WTC11 (cell line): ENCODE results near the gene EPSTI1. TPM values are rescaled to one million over a fixed set of nuclear protein-coding genes. Genes with fewer than 3 reads are reported as not detected.

ENCODE experiments used
- ATAC-seq: fragments of 200-7000 bp; cut with Tn5 transposase; 2 replicates; pipeline ENCODE4 v1.10.0; 2021; ENCODE audit warnings: mild to moderate bottlenecking, moderate library complexity
- CTCF ChIA-PET: fragments of 300-600 bp; sonication (Branson Sonifier 250); formaldehyde crosslinking; loops from one replicate; lab custom pipeline; 2021; ENCODE audit warnings: antibody characterized with exemption; lab: Charles Lee
- POLR2A ChIA-PET: fragments of 350-600 bp; sonication (Branson Sonifier 250); formaldehyde crosslinking; loops from one replicate; lab custom pipeline; 2021; ENCODE audit warnings: antibody characterized with exemption; lab: Charles Lee
- DNase-seq: peaks from one replicate; pipeline ENCODE4 v3.0.0; 2021; ENCODE audit warnings: low spot score
- H3K27ac Mint-ChIP-seq: 2 replicates; pipeline ENCODE4 v1.8.0; 2021; ENCODE audit warnings: mixed read lengths
- H3K27me3 Mint-ChIP-seq: 2 replicates; pipeline ENCODE4 v1.8.0; 2021; ENCODE audit warnings: low read depth, mild to moderate bottlenecking, moderate library complexity, mixed read lengths
- H3K36me3 Mint-ChIP-seq: 2 replicates; pipeline ENCODE4 v1.8.0; 2021; ENCODE audit warnings: mixed read lengths
- H3K4me1 Mint-ChIP-seq: 2 replicates; pipeline ENCODE4 v1.8.0; 2022; ENCODE audit warnings: mixed read lengths
- H3K4me3 Mint-ChIP-seq: 2 replicates; pipeline ENCODE4 v1.8.0; 2021; ENCODE audit warnings: mild to moderate bottlenecking, moderate library complexity, mixed read lengths
- H3K9me3 Mint-ChIP-seq: 2 replicates; pipeline ENCODE4 v1.8.0; 2021; ENCODE audit warnings: mixed read lengths
- CBFB ChIP-seq: sonication (generic); formaldehyde crosslinking; IDR thresholded peaks from 2 replicates; pipeline ENCODE4 v1.8.1; 2022; ENCODE audit warnings: mild to moderate bottlenecking, low read depth, missing genetic modification reagents
- E2F5 ChIP-seq: sonication (generic); formaldehyde crosslinking; IDR thresholded peaks from 2 replicates; pipeline ENCODE4 v1.8.1; 2022; ENCODE audit warnings: mild to moderate bottlenecking, moderate library complexity, missing genetic modification reagents
- ELF4 ChIP-seq: sonication (generic); formaldehyde crosslinking; IDR thresholded peaks from 2 replicates; pipeline ENCODE4 v1.8.1; 2022; ENCODE audit warnings: low read depth, mild to moderate bottlenecking, moderate library complexity, missing genetic modification reagents
- ETV6 ChIP-seq: sonication (generic); formaldehyde crosslinking; IDR thresholded peaks from 2 replicates; pipeline ENCODE4 v1.8.1; 2022; ENCODE audit warnings: mild to moderate bottlenecking, missing genetic modification reagents
- IRF2 ChIP-seq: sonication (generic); formaldehyde crosslinking; IDR thresholded peaks from 2 replicates; pipeline ENCODE4 v1.8.0; 2022; ENCODE audit warnings: low read depth, missing genetic modification reagents, borderline replicate concordance
- MXD4 ChIP-seq: fragments of 250-450 bp; sonication (Bioruptor Pico); IDR thresholded peaks from 2 replicates; pipeline ENCODE4 v1.8.0; 2021; ENCODE audit warnings: mild to moderate bottlenecking, moderate library complexity, borderline replicate concordance
- MYBL2 ChIP-seq: sonication (generic); formaldehyde crosslinking; IDR thresholded peaks from 2 replicates; pipeline ENCODE4 v1.8.1; 2023; ENCODE audit warnings: mild to moderate bottlenecking, moderate library complexity, missing genetic modification reagents
- NFE2L1 ChIP-seq: sonication (generic); formaldehyde crosslinking; IDR thresholded peaks from 2 replicates; pipeline ENCODE4 v1.8.1; 2023; ENCODE audit warnings: missing genetic modification reagents
- PRDM15 ChIP-seq: sonication (generic); formaldehyde crosslinking; IDR thresholded peaks from 2 replicates; pipeline ENCODE4 v1.8.0; 2022; ENCODE audit warnings: missing genetic modification reagents
- SMAD3 ChIP-seq: sonication (generic); formaldehyde crosslinking; IDR thresholded peaks from 2 replicates; pipeline ENCODE4 v1.8.0; 2022; ENCODE audit warnings: missing genetic modification reagents, mild to moderate bottlenecking, borderline replicate concordance
- SMAD4 ChIP-seq: sonication (generic); formaldehyde crosslinking; IDR thresholded peaks from 2 replicates; pipeline ENCODE4 v1.8.0; 2022; ENCODE audit warnings: mild to moderate bottlenecking, missing genetic modification reagents
- SOX15 ChIP-seq: fragments of 250-450 bp; sonication (Bioruptor Pico); IDR thresholded peaks from 2 replicates; pipeline ENCODE4 v1.9.0; 2021; ENCODE audit warnings: mild to moderate bottlenecking
- USF1 ChIP-seq: sonication (generic); formaldehyde crosslinking; IDR thresholded peaks from 2 replicates; pipeline ENCODE4 v1.8.0; 2022; ENCODE audit warnings: mild to moderate bottlenecking, missing genetic modification reagents
- ZNF121 ChIP-seq: sonication (generic); formaldehyde crosslinking; IDR thresholded peaks from 2 replicates; pipeline ENCODE4 v1.8.0; 2023; ENCODE audit warnings: missing genetic modification reagents
- ZNF281 ChIP-seq: sonication (generic); formaldehyde crosslinking; IDR thresholded peaks from 2 replicates; pipeline ENCODE4 v1.8.0; 2023; ENCODE audit warnings: mild to moderate bottlenecking, missing genetic modification reagents
- ZNF416 ChIP-seq: fragments of 250-450 bp; sonication (Bioruptor Pico); IDR thresholded peaks from 2 replicates; pipeline ENCODE4 v1.9.0; 2021; ENCODE audit warnings: mild to moderate bottlenecking, inconsistent platforms
- ZNF671 ChIP-seq: fragments of 250-450 bp; sonication (Bioruptor Pico); IDR thresholded peaks from 2 replicates; pipeline ENCODE4 v1.8.0; 2021; ENCODE audit warnings: mild to moderate bottlenecking
- total RNA-seq: library from RNA; stranded (reverse); gene quantifications from 3 replicates; pipeline ENCODE4 v1.2.3, GENCODE V29; 2021
- TF ChIP-seq, protein P1 (sequence below): fragments of 250-450 bp; sonication (Bioruptor Pico); IDR thresholded peaks from 2 replicates; pipeline ENCODE4 v1.8.0; 2021; ENCODE audit warnings: mild to moderate bottlenecking

Gene EPSTI1
- total RNA-seq, 1 experiment from 2014 or later, result 2.1 TPM

DNA sequence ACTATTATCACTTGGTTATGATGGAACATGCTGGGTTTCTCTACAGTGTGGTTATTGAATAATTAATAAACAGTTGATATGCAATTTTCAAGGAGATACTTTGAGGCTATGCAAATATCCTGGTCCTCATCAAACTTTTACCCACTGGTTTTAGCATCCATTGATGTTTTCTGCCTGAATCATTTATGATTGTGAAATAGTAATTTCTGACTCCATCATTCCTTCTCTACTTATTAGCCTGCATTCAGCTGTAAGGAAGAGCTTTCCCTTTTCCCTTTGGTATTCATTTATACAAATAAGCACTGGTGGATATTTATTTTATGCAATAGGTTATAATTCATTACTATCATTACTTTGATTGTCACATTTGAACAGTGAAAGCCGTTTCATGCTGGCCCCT lies 17.5 kb upstream of the EPSTI1 start (continued):
- TF ChIP-seq PRDM15, result no peak
- no peak for TF ChIP-seq ZNF281 (CRISPR knock-in tag)
- TF ChIP-seq CBFB (CRISPR knock-in tag), result no peak
- TF ChIP-seq ELF4 (CRISPR knock-in tag), result no peak
- TF ChIP-seq ZNF671 (CRISPR knock-in tag), result no peak
- TF ChIP-seq MXD4, result no peak
- no peak for TF ChIP-seq SOX15 (CRISPR knock-in tag)

GRCh38 chr13:43008596-43008995 lies 16.6 kb upstream of the EPSTI1 start:
- Mint-ChIP-seq H3K4me1 (peaks cover 18% of the 10 kb centered on the region), H3K9me3 (no peaks in the 10 kb centered on the region), H3K27me3 (no peaks in the 10 kb centered on the region), H3K4me3 (no peak overlapping the region), H3K36me3 (no peaks in the 10 kb centered on the region), H3K27ac (no peak overlapping the region)
- ChIA-PET CTCF (no interaction called here), POLR2A (no interaction called here)
- TF ChIP-seq MYBL2 (CRISPR knock-in tag) (no peak), SMAD3 (CRISPR knock-in tag) (no peak), PRDM15 (no peak), NFE2L1 (no peak), IRF2 (CRISPR knock-in tag) (no peak), ZNF416 (CRISPR knock-in tag) (no peak)
- ATAC-seq, result no peak
- no peak for DNase-seq

GRCh38 chr13:43006893-43007631 lies 15.0 kb upstream of the EPSTI1 start:
- ChIA-PET CTCF (no interaction called here), POLR2A (no interaction called here)
- no peak for TF ChIP-seq SMAD4 (CRISPR knock-in tag)
- TF ChIP-seq, protein P1, sequence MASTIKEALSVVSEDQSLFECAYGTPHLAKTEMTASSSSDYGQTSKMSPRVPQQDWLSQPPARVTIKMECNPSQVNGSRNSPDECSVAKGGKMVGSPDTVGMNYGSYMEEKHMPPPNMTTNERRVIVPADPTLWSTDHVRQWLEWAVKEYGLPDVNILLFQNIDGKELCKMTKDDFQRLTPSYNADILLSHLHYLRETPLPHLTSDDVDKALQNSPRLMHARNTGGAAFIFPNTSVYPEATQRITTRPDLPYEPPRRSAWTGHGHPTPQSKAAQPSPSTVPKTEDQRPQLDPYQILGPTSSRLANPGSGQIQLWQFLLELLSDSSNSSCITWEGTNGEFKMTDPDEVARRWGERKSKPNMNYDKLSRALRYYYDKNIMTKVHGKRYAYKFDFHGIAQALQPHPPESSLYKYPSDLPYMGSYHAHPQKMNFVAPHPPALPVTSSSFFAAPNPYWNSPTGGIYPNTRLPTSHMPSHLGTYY (CRISPR knock-in tag), result no peak
- no peak for TF ChIP-seq ZNF121 (CRISPR knock-in tag)
- TF ChIP-seq ETV6 (CRISPR knock-in tag), result no peak
- no peak for TF ChIP-seq ZNF671 (CRISPR knock-in tag)
- TF ChIP-seq ELF4 (CRISPR knock-in tag), result no peak
- TF ChIP-seq USF1 (CRISPR knock-in tag), result no peak
- no peak for TF ChIP-seq E2F5 (CRISPR knock-in tag)
- Mint-ChIP-seq H3K27ac (no peak overlapping the region), H3K4me3 (no peak overlapping the region), H3K9me3 (no peaks in the 10 kb centered on the region), H3K27me3 (no peaks in the 10 kb centered on the region), H3K4me1 (peaks cover 18% of the 10 kb centered on the region), H3K36me3 (no peaks in the 10 kb centered on the region)
- no peak for ATAC-seq
- DNase-seq, result no peak
